Right ventricle myocardium inferior (tissue), 1 donor: Measurements from ENCODE around the gene PAX3. TPM values are rescaled to one million over a fixed set of nuclear protein-coding genes. Genes with fewer than 3 reads are reported as not detected.
"Not testable (repeated sequence)": the region's sequence is repeated elsewhere in the genome, so short reads cannot be mapped to it uniquely, and the experiment has no call there.

Experiments used
- ATAC-seq: fragments of 200-7000 bp; cut with Tn5 transposase; one replicate; pipeline ENCODE4 v1.9.1; 2020; ENCODE audit warnings: mild to moderate bottlenecking, moderate library complexity
- DNase-seq: peaks from one replicate; pipeline ENCODE4 v3.0.0; 2021; ENCODE audit errors: missing footprints
- intact Hi-C: fragments of 100-400 bp; cut with DNase I; formaldehyde crosslinking; loops from one replicate; pipeline ENCODE4 v1.11.0; 2022
- total RNA-seq: library from RNA; stranded (reverse); fragmentation: NEBNext Ultra II Directional; extraction: Animal tissue kit (Norgen Biotek cat#: 25700); gene quantifications from one replicate; pipeline ENCODE4 v1.2.1, GENCODE V29; 2021
- donor health status: DM: no; HTN: yes; CAD: no; lungs with severe emphysema.

PAX3 gene
- total RNA-seq, 1 donor from 2014 or later: not detected

DNA sequence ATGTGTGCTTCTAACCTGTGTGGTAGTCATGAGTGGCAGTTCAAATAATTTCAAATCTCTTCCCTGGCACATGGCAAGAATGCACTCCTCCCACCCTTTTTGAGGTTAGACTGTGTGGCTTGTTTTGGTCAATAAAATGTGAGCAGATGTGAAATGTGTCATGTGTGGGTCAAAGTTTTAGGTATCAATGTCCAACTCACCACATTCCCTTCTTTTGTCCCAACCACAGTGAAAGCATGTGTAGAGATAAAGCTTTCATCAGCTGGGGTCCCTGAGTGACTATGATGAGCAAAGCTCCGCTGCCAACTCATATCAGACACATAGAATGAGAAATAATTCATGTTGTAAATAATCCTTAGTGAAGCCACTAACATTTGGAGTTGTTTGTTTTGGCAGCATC lies 118.2 kb downstream of the PAX3 start:
- DNase-seq (no peak), ATAC-seq (no peak)
- intact Hi-C loops: no loop called here

DNA sequence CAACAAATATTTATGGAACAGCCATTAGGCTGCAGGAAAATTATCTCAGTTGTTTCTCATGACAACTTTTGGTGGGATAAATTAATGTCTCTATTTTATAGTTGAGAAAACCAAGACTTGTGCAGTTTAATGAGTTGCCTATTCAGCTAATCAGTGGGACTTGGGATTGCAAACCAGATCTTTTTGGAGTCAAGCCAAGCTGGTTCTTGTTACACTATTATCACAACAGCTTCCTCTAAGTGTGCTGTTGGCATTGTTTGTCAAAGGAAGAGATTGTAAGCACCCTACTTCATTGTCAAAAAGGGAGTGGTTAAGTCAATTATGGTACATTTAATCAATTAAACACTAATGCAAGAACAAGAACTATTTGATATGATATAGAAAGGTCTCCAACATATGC lies 119.2 kb downstream of the PAX3 start:
- intact Hi-C loops: no loop called here
- DNase-seq (no peak), ATAC-seq (no peak)

DNA sequence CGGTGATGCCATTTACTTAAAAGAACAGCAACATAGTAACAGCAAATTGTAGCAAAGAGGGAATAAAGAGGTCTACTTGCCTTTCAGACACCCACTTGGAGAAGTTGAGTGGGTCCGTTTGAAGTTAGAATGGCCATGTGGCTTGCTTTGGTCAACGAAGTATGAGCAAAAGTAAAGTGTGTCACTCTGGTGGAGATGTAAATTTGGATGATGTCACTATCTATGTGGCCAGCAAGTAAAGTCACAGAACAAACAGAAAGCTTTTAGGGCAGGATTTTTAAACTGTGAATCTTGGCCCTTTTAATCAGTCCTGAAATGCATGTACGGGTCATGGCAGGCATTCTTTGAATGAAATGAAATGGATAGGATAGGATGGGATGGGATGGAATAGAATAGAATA lies 120.3 kb downstream of the PAX3 start:
- no peak for DNase-seq
- intact Hi-C loops: no loop called here
- ATAC-seq: no peak

DNA sequence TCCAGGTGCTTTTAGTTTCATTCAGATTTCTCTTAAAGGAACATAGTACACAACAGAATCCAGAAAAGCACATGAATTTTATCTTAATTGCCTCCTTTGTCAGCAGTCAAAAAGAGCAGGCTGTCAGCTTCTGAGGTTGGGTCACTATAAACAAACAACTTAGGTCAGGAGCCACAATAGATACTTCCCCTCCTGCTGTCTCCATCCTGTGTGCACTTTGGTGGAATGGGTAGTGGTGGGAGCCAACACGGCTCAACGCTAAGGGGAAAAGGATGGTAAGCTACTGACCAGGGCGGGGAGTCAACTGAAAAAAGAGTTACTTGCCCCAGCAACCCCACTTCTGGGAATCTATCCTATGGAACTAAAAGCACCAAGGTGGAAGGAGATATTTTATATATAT lies 121.9 kb downstream of the PAX3 start:
- DNase-seq (no peak), ATAC-seq (no peak)
- intact Hi-C loops: no loop called here

DNA sequence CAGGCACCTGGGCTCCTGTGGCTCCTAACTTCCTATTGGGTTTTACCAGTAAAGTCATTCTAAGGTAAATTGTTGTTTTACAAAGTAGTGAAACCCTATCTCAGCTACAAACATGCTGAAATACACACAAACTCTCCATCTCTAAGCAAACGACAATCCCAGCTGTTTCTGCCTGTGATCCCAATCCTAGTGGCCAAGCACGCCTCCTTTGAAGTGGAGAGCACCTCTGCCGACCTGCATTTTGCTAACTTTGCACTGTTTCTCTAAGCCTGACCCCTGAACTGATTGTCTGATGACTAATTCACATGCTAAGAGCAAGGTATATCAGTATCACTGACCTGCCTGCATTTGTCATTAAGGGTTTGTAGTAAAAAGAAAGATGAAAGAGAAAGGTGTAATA lies 124.3 kb downstream of the PAX3 start:
- DNase-seq: no peak
- ATAC-seq: no peak
- intact Hi-C loops: no loop called here

DNA sequence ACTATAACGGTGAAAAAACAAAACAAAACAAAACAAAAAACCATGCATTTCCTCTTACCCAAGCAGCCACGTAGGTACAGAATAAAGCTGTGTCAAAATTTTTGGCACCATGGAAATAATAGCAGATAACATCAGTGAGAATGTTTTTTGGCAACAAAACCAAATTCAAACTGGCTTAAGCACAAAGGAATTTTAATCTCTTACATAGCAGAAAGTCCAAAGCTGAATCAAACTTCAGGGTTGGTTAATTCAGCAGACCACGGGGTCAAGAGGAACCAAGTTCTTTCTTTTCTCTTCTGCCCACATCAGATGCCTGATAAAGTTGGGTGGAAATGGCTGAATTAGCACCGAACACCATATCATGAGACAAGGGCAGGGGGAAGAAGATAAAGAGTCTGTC lies 129.5 kb downstream of the PAX3 start:
- ATAC-seq: no peak
- DNase-seq: no peak
- intact Hi-C loops: no loop called here

DNA sequence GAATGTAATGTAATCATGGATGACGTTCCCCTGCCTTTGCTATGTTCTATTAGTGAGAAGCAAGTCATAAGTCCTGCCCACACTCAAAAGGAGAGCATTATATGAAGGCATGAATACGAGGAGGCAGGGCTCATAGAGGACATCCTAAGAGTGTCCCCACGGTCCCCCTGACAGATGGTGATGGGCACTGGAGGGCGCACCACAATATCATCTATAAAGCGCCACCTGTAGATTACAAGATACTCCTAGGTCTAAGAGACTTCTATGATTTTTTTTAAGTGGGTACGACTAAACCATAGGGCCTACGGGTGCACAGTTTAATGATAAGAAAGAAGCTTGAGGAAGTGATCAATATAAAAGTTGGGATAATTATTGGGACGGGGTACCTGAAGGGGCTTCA lies 131.0 kb downstream of the PAX3 start:
- intact Hi-C loops: no loop called here
- DNase-seq (no peak), ATAC-seq (no peak)

DNA sequence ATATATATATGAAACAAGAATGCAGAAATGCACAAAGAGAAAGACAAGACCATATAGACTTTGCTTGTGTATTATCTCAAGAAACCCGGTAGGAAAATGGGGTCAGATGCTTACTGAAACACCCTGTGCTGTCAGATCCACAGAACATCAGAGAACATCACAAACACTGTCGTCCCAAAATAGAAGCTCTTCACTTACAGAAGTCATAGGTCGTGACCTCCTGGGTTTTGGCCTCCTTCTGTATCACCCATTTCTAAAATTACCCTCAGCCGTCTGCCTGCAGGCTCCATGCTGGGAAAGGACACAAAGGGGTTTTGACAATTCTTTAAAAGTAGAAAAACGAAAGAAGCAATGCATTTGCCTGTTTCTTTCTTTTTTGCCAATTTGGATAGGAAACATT lies 137.9 kb downstream of the PAX3 start:
- no peak for DNase-seq
- intact Hi-C loops: no loop called here
- peak; percentile 44 for ATAC-seq

DNA sequence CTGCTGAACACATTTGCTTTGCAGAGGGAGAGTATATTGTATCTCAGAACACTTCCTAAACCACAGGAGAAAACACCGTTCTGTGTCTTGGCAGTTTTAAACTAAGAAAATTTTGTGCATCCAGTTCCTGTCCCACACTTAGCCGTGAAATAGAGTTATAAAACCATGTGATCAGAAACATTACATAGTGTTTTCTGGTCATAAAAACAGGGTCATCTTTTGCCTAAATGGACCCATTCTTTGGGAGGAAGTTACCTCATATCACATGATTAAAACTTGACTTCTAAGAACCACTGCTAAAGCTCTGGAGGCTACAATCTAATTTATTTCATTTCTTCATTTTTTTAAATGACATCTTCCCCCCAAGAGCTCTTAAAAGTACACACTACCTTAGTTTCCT lies 138.7 kb downstream of the PAX3 start:
- intact Hi-C loops: no loop called here
- DNase-seq: no peak
- ATAC-seq: no peak

DNA sequence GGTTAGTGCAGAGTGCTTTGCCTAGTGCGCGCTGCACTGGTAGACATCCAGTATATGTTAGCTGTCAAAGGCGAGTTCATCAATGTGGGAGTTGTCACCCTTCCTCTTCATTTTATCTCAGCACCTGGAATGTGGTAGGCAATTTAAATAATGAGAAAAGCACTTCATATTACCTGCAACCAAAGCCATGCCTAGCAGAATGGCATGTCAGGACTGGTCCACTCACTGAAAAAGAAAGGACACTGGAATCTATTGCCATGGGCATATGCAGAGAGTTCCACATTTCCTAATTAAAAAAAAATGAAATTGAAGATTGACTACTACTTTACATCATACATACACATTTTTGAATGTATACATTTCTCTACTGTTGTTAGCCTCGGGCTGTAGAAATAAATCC lies 139.6 kb downstream of the PAX3 start:
- DNase-seq (no peak), ATAC-seq (no peak)
- intact Hi-C loops: no loop called here

DNA sequence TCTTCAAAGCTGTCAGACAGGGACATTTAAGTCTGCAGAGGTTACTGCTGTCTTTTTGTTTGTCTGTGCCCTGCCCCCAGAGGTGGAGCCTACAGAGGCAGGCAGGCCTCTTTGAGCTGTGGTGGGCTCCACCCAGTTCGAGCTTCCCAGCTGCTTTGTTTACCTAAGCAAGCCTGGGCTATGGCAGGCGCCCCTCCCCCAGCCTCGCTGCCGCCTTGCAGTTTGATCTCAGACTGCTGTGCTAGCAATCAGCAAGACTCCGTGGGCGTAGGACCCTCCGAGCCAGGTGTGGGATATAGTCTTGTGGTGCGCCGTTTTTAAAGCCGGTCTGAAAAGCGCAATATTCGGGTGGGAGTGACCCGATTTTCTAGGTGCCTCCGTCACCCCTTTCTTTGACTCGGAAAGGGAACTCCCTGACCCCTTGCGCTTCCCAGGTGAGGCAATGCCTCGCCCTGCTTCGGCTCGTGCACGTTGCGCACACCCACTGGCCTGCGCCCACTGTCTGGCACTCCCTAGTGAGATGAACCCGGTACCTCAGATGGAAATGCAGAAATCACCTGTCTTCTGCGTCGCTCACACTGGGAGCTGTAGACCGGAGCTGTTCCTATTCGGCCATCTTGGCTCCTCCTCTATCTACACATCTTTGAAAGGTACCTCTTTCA lies 143.7 kb downstream of the PAX3 start:
- DNase-seq, ATAC-seq, intact Hi-C loops: not testable (repeated sequence)

Other genes starting within 250 kb of the PAX3 start
- 19.0 TPM for gene SGPP2, start 125.5 kb upstream of the PAX3 start, total RNA-seq